Measurements from ENCODE around the gene CDCP2. TPM values are rescaled to one million over a fixed set of nuclear protein-coding genes. Genes with fewer than 3 reads are reported as not detected.
A peak's percentile ranks its signal among the peaks of the same experiment; 100 is the strongest.

The CDCP2 gene
- total RNA-seq, 1 experiment from 2014 or later = not detected

DNA sequence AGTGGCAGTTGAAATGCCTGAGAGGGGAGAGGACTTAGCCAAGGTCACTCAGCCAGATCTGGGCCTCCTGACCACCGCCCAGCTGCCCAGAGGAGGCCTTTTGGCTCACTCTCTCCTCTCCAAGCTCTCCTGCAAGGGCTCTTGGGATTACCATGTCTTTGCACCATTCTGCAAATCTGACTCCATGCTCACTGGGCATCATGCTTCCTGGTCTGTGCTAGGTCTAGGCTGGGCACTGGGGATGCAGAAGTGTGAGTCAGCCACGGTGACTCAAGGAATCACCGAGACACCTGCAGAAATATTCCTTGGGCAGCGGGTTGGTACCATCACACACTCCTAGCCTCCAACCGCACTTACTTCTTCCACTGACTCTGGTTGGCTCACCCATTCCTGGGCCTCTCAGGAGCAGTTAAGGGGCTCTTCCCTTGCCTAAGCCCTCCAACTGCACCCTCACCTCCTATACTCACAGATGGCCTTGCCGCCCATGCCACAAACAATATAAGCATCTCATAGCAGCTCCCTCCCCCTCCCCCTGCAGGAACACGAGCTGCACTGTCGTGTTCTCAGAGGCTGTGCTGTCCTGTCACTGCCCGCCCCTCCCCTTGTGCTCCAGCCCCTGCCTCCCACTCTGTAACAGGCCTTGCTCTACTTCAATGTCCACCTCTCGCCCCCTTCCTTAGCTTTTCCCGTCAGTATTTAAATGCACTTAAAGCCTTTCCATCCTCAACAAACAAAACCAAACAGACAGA lies 34.8 kb downstream of the CDCP2 start:
- Histone ChIP-seq H4K20me1 (ENCODE audit: insufficient read depth) (no peaks in the 10 kb centered on the region), H3K27ac (no peak overlapping the region), H3K9me3 (ENCODE audit: insufficient read depth, low read depth) (no peaks in the 10 kb centered on the region), H3K9me2 (ENCODE audit: insufficient read depth) (no peaks in the 10 kb centered on the region), H3K27me3 (ENCODE audit: insufficient read depth, low read depth) (peaks cover 12% of the 10 kb centered on the region; the same call in 1 of the 2 replicates), H3F3A (ENCODE audit: insufficient read depth, low read depth) (no peaks in the 10 kb centered on the region), H3K4me3 (no peak overlapping the region), H3K79me2 (ENCODE audit: low read depth) (no peaks in the 10 kb centered on the region), H3K36me3 (ENCODE audit: low read depth) (no peaks in the 10 kb centered on the region), H2AFZ (no peak overlapping the region), H3K4me1 (replicated peaks; ENCODE audit: insufficient read depth) (no peaks in the 10 kb centered on the region), H3K4me2 (no peak overlapping the region)
- TF ChIP-seq, protein P1, sequence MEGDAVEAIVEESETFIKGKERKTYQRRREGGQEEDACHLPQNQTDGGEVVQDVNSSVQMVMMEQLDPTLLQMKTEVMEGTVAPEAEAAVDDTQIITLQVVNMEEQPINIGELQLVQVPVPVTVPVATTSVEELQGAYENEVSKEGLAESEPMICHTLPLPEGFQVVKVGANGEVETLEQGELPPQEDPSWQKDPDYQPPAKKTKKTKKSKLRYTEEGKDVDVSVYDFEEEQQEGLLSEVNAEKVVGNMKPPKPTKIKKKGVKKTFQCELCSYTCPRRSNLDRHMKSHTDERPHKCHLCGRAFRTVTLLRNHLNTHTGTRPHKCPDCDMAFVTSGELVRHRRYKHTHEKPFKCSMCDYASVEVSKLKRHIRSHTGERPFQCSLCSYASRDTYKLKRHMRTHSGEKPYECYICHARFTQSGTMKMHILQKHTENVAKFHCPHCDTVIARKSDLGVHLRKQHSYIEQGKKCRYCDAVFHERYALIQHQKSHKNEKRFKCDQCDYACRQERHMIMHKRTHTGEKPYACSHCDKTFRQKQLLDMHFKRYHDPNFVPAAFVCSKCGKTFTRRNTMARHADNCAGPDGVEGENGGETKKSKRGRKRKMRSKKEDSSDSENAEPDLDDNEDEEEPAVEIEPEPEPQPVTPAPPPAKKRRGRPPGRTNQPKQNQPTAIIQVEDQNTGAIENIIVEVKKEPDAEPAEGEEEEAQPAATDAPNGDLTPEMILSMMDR (conservative IDR thresholded peaks at IDR 0.05) = no peak
- no peak for TF ChIP-seq EZH2 (IDR thresholded peaks at IDR 0.05; ENCODE audit: low read depth)
- intact Hi-C loops (cut with micrococcal nuclease; ENCODE audit: unreplicated experiment) = no loop called here
- peak; percentile 23 to 55 for DNase-seq
- POLR2A ChIA-PET (ENCODE audit: unreplicated experiment) = interaction anchor here (0.6 kb wide), 2 partner anchors 12 to 555 kb away, joined by 3 to 4 read pairs; no protein-coding TSS in a partner anchor
- BruUV-seq (replicated peaks) = no TSS peak
- CTCF ChIA-PET = interaction anchor here (1.5 kb wide), 1 partner anchor 81 kb away, joined by 3 read pairs; no protein-coding TSS in a partner anchor

DNA sequence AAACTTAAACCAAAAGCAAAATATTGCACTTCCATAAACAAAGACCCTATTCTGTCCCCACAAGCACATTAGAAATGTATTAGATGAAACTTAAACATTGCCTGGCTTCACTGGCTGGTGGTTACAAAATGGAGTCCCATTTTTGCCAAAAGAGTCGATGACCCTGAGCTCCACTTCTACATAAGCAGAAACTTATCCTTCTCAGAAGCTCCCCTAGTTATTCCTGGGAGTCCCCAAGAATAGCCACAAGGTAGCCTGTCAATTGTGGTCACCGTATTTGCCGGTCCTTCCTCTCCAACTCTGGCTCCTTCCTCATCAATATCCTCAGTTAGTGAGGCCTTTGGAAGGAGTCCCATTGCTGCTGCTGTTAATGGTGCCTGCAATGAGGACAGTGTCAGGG lies 37.3 kb downstream of the CDCP2 start:
- Histone ChIP-seq H3F3A (ENCODE audit: insufficient read depth, low read depth) (no peaks in the 10 kb centered on the region), H3K9me3 (ENCODE audit: insufficient read depth, low read depth) (no peaks in the 10 kb centered on the region), H3K27me3 (ENCODE audit: insufficient read depth, low read depth) (no peaks in the 10 kb centered on the region), H3K4me1 (replicated peaks; ENCODE audit: insufficient read depth) (no peaks in the 10 kb centered on the region), H3K4me2 (no peak overlapping the region), H3K79me2 (ENCODE audit: low read depth) (no peaks in the 10 kb centered on the region), H2AFZ (no peak overlapping the region), H3K36me3 (ENCODE audit: low read depth) (no peaks in the 10 kb centered on the region), H3K9me2 (ENCODE audit: insufficient read depth) (no peaks in the 10 kb centered on the region), H3K4me3 (no peak overlapping the region), H4K20me1 (ENCODE audit: insufficient read depth) (no peaks in the 10 kb centered on the region), H3K27ac (no peak overlapping the region)
- TF ChIP-seq, protein P1 (conservative IDR thresholded peaks at IDR 0.05) = no peak
- TF ChIP-seq EZH2 (IDR thresholded peaks at IDR 0.05; ENCODE audit: low read depth) = no peak
- CTCF ChIA-PET = no interaction called here
- no TSS peak for BruUV-seq (replicated peaks)
- DNase-seq = no peak
- POLR2A ChIA-PET (ENCODE audit: unreplicated experiment) = no interaction called here
- intact Hi-C loops (cut with micrococcal nuclease; ENCODE audit: unreplicated experiment) = no loop called here

DNA sequence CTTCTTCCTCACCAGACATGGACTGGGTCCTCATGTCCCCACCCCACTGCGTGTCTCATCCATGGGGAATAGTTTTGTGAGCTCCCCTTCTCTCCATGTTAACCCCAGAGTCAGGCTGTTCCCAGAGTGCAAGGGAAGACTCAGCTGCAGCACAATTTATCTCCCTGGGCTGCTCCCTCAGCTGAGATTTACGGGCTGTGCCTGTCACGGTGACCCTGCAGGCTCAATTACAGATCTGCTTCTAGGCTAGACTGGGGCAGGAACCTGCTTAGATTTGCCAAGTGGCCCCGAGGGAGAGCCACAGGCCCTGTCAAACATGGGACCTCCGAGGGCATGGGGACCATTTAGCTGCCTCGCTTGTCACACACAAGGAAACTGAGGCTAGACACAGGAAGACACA lies 37.8 kb downstream of the CDCP2 start:
- Histone ChIP-seq H3K27ac (no peak overlapping the region), H3K79me2 (ENCODE audit: low read depth) (no peaks in the 10 kb centered on the region), H2AFZ (no peak overlapping the region), H3K4me2 (no peak overlapping the region), H3K4me3 (no peak overlapping the region), H3K9me2 (ENCODE audit: insufficient read depth) (no peaks in the 10 kb centered on the region), H3K9me3 (ENCODE audit: insufficient read depth, low read depth) (no peaks in the 10 kb centered on the region), H3F3A (ENCODE audit: insufficient read depth, low read depth) (no peaks in the 10 kb centered on the region), H3K27me3 (ENCODE audit: insufficient read depth, low read depth) (no peaks in the 10 kb centered on the region), H3K4me1 (replicated peaks; ENCODE audit: insufficient read depth) (no peaks in the 10 kb centered on the region), H4K20me1 (ENCODE audit: insufficient read depth) (no peaks in the 10 kb centered on the region), H3K36me3 (ENCODE audit: low read depth) (no peaks in the 10 kb centered on the region)
- TF ChIP-seq, protein P1 (conservative IDR thresholded peaks at IDR 0.05) = no peak
- TF ChIP-seq EZH2 (IDR thresholded peaks at IDR 0.05; ENCODE audit: low read depth) = no peak
- POLR2A ChIA-PET (ENCODE audit: unreplicated experiment) = no interaction called here
- DNase-seq = no peak
- intact Hi-C loops (cut with micrococcal nuclease; ENCODE audit: unreplicated experiment) = no loop called here
- CTCF ChIA-PET = no interaction called here
- BruUV-seq (replicated peaks) = no TSS peak

Measured in PC-9 (cell line).